Retinal pigment epithelial cell (primary cell): Measurements from ENCODE around the gene MSS51.

Source experiments
- DNase-seq: peaks from one replicate; pipeline ENCODE4 v3.0.0-alpha.2; 2010; ENCODE audit warnings: low read depth
- H3K4me3 ChIP-seq: 2 replicates; pipeline ENCODE4 v1.5.1; 2011; ENCODE audit warnings: mild to moderate bottlenecking, low read length, control low read depth, moderate library complexity
- TF ChIP-seq, protein P1 (sequence below): conservative IDR thresholded peaks from 2 replicates; pipeline ENCODE4 v1.5.1; 2011; ENCODE audit warnings: low read depth, low read length, control low read depth, inconsistent platforms

The MSS51 gene

DNA sequence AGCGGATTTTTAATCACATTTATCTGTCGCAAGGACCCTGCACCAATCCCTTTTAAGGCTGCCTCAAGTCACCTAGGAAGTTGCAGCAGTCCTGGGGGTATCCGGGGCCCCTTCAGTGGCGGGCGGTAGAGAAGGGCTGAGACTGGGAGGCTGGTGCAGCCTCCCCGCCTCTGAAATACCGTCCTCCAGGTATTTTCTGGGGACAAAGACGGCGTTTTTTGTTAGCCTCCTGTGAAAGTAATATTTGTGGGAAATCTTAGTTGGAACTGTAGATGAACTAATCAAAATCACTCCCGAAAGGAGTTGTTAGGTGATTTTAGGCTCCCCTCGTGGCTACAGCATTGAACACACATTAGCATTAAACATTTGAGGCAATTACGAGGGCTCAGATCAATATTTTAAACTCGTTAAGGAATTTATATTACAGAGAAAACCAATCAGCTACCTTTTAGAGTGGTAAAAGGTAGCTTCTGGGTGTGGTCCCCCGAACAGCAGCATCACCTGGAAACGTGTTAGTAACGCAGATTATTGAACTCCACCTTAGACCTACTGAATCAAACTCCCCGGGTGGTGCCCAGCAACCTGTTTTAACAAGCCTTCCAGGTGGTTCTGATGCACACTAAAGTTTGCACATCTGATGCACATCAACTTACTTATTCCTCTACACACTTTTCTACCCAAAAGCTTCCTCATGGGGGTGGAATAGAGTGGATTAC is 19.0 kb downstream of the MSS51 start:
- peak overlapping the region; percentile 81 for H3K4me3 ChIP-seq
- TF ChIP-seq, protein P1, sequence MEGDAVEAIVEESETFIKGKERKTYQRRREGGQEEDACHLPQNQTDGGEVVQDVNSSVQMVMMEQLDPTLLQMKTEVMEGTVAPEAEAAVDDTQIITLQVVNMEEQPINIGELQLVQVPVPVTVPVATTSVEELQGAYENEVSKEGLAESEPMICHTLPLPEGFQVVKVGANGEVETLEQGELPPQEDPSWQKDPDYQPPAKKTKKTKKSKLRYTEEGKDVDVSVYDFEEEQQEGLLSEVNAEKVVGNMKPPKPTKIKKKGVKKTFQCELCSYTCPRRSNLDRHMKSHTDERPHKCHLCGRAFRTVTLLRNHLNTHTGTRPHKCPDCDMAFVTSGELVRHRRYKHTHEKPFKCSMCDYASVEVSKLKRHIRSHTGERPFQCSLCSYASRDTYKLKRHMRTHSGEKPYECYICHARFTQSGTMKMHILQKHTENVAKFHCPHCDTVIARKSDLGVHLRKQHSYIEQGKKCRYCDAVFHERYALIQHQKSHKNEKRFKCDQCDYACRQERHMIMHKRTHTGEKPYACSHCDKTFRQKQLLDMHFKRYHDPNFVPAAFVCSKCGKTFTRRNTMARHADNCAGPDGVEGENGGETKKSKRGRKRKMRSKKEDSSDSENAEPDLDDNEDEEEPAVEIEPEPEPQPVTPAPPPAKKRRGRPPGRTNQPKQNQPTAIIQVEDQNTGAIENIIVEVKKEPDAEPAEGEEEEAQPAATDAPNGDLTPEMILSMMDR: no peak
- DNase-seq: no peak

- TF ChIP-seq, protein P1: peak; percentile 27
- peak within 1 kb of the TSS; percentile 81 for H3K4me3 ChIP-seq
- peak; percentile 46 for DNase-seq
Measured at GRCh38 chr10:73413528-73414229, 19.7 kb downstream of the MSS51 start, which contains the start of gene ANXA7. ANXA7 (minus strand) TSS chr10:73414058; CDS start chr10:73400856, 13,202 bp downstream.

GRCh38 chr10:73413108-73413527 is 20.2 kb downstream of the MSS51 start:
- TF ChIP-seq, protein P1: no peak
- DNase-seq: no peak
- peak overlapping the region; percentile 81 for H3K4me3 ChIP-seq

GRCh38 chr10:73410897-73411296 is 22.5 kb downstream of the MSS51 start:
- no peak overlapping the region for H3K4me3 ChIP-seq
- TF ChIP-seq, protein P1: no peak
- no peak for DNase-seq

GRCh38 chr10:73408978-73409521 is 24.3 kb downstream of the MSS51 start:
- no peak for DNase-seq
- TF ChIP-seq, protein P1: no peak
- no peak overlapping the region for H3K4me3 ChIP-seq

DNA sequence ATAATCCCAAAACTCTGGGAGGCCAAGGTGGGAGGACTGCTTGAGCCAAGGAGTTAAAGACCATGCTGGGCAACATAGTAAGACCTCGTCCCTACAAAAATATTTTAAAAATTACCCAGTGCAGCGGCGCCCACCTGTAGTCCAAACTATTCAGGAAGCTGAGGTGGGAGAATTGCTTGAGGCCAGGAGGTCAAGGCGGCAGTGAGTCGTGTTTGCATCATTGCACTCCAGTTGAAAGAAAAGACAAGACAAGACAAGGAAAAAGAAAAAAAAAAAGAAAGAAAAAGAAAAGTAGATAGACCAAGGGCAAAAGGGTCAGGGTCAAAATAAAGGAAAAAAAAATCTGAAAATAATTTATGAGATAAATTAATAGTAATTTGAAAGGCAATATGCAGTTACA is 25.3 kb downstream of the MSS51 start:
- DNase-seq: no peak
- H3K4me3 ChIP-seq: no peak overlapping the region
- TF ChIP-seq, protein P1: no peak
